HL-60/S4 (cell line): Measurements from ENCODE around the gene SDC4.

Source experiments
- in situ Hi-C: fragments of 300-500 bp; cut with MboI; formaldehyde crosslinking; loops from 2 replicates; pipeline ENCODE4 v1.14.3; 2022; ENCODE audit warnings: low sequenced_read_pairs

Gene SDC4

GRCh38 chr20:45301824-45302271, 46.4 kb downstream of the SDC4 start:
- in situ Hi-C loops = no loop called here

- in situ Hi-C loops = no loop called here
Observed at GRCh38 chr20:45300961-45301360, 47.3 kb downstream of the SDC4 start.

- in situ Hi-C loops = no loop called here
Observed at GRCh38 chr20:45299786-45300185, 48.4 kb downstream of the SDC4 start.

- in situ Hi-C loops = no loop called here
Observed at GRCh38 chr20:45297786-45298497, 50.3 kb downstream of the SDC4 start.

- in situ Hi-C loops = no loop called here
Observed at GRCh38 chr20:45294659-45295058, 53.6 kb downstream of the SDC4 start.

GRCh38 chr20:45294003-45294368, 54.2 kb downstream of the SDC4 start:
- in situ Hi-C loops = no loop called here

GRCh38 chr20:45293041-45294002, 54.9 kb downstream of the SDC4 start:
- in situ Hi-C loops = no loop called here

- in situ Hi-C loops = no loop called here
Observed at GRCh38 chr20:45292343-45292742, 55.9 kb downstream of the SDC4 start.

- in situ Hi-C loops = no loop called here
Observed at GRCh38 chr20:45291526-45291925, 56.7 kb downstream of the SDC4 start.

- in situ Hi-C loops = no loop called here
Observed at GRCh38 chr20:45290677-45291355, 57.4 kb downstream of the SDC4 start.

GRCh38 chr20:45289942-45290676, 58.1 kb downstream of the SDC4 start:
- in situ Hi-C loops = no loop called here

- in situ Hi-C loops = no loop called here
Observed at GRCh38 chr20:45288860-45289259, 59.4 kb downstream of the SDC4 start.

GRCh38 chr20:45288376-45288775, 59.8 kb downstream of the SDC4 start:
- in situ Hi-C loops = no loop called here

- in situ Hi-C loops = no loop called here
Observed at GRCh38 chr20:45283551-45284057, 64.6 kb downstream of the SDC4 start.

GRCh38 chr20:45282700-45283550, 65.3 kb downstream of the SDC4 start:
- in situ Hi-C loops = no loop called here

- in situ Hi-C loops = no loop called here
Observed at GRCh38 chr20:45279992-45280391, 68.2 kb downstream of the SDC4 start.

- in situ Hi-C loops = no loop called here
Observed at GRCh38 chr20:45275338-45275737, 72.9 kb downstream of the SDC4 start.
